Measurements from ENCODE around the gene PDE2A. TPM values are rescaled to one million over a fixed set of nuclear protein-coding genes. Genes with fewer than 3 reads are reported as not detected.

PDE2A gene
- total RNA-seq, 1 experiment from 2014 or later, result 0.74 TPM

DNA sequence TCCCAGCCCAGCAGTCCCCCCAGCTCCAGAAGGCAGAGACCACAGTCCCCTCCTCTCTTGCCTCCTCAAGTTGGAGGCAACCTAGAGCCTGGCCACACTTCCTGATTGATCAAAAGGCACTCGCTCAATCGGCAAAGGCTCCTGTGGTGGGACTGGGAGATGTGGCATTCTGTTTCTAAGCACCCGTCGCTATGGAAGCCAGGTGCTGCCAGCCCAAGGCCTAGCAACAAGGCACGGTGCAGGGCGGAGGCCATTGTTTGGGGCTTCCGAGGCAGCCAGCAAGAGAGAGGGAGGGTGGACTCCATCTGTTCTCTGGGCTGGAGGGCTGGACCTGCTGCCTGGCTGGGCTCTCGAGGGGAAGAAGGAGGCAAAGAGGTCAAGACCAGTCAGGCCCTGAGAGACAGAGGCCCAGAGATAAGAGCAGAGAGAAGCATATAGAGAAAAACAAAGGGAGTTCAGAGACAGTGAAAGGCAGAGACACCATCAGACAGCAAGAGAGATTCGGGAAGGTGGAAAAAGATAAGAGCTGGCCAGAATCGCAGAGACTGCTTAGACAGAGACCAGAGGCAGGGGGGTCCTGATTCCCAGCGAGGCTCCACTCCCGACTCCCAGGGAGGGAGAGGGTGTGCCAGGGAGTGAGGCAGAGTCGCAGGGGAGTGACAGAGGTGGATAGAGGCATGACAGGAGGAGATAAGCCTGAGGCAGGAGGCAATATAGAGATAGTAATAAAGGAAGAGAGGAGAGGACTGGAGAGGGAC is 21.2 kb downstream of the PDE2A start:
- intact Hi-C loops (cut with micrococcal nuclease; ENCODE audit: unreplicated experiment), result no loop called here
- ATAC-seq (no peak), DNase-seq (ENCODE audit: low read depth, low spot score) (no peak)
- H3K4me1 ChIP-seq (ENCODE audit: control insufficient read depth, insufficient read depth, low read length), result no peaks in the 10 kb centered on the region
- no peak overlapping the region for H3K4me3 ChIP-seq (ENCODE audit: low read depth in 2 of 2, low read length in 2 of 2)
- ChIA-PET POLR2A (no interaction called here), CTCF (no interaction called here)
- in situ Hi-C loops (cut with HindIII; ENCODE audit: low pct_unique_long_range_greater_than_20kb, low sequenced_read_pairs), result loop anchor here (10.0 kb wide), 3 partner anchors 98 to 528 kb away; no protein-coding TSS in a partner anchor
- no peaks in the 10 kb centered on the region for H3K27me3 ChIP-seq (ENCODE audit: control insufficient read depth, insufficient read depth, low read length)
- TF ChIP-seq POLR2AphosphoS5 (IDR thresholded peaks at IDR 0.05; ENCODE audit: low read depth, low read length), result no peak
- no peaks in the 10 kb centered on the region for H3K9me3 ChIP-seq (ENCODE audit: control insufficient read depth, insufficient read depth, low read depth, low read length)
- BruUV-seq (replicated peaks), result no TSS peak
- no peak overlapping the region for H3K27ac ChIP-seq (ENCODE audit: low read length)
- no peaks in the 10 kb centered on the region for H3K36me3 ChIP-seq (ENCODE audit: control insufficient read depth, insufficient read depth, low read length)

DNA sequence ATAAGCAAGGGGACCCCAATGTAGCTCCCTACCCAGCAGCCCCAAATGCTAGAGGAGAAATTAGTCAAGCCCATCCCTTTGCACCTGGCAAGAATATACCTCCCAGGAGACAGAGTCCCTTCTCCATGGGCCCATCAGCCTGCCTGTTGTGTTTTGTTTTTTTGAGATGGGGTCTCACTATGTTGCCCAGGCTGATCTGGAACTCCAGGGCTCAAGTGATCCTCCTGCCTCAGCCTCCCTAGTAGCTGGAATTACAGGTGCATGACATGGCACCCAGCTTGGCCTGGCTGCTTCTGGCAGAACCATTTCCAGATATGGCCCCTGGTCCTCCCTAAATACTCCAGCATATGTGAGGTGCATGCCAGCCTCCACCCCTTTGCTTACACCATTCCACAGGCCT is 22.1 kb downstream of the PDE2A start:
- CTCF ChIA-PET, result no interaction called here
- TF ChIP-seq, protein P1, sequence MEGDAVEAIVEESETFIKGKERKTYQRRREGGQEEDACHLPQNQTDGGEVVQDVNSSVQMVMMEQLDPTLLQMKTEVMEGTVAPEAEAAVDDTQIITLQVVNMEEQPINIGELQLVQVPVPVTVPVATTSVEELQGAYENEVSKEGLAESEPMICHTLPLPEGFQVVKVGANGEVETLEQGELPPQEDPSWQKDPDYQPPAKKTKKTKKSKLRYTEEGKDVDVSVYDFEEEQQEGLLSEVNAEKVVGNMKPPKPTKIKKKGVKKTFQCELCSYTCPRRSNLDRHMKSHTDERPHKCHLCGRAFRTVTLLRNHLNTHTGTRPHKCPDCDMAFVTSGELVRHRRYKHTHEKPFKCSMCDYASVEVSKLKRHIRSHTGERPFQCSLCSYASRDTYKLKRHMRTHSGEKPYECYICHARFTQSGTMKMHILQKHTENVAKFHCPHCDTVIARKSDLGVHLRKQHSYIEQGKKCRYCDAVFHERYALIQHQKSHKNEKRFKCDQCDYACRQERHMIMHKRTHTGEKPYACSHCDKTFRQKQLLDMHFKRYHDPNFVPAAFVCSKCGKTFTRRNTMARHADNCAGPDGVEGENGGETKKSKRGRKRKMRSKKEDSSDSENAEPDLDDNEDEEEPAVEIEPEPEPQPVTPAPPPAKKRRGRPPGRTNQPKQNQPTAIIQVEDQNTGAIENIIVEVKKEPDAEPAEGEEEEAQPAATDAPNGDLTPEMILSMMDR (IDR thresholded peaks at IDR 0.05), result no peak
- TF ChIP-seq, protein P2, sequence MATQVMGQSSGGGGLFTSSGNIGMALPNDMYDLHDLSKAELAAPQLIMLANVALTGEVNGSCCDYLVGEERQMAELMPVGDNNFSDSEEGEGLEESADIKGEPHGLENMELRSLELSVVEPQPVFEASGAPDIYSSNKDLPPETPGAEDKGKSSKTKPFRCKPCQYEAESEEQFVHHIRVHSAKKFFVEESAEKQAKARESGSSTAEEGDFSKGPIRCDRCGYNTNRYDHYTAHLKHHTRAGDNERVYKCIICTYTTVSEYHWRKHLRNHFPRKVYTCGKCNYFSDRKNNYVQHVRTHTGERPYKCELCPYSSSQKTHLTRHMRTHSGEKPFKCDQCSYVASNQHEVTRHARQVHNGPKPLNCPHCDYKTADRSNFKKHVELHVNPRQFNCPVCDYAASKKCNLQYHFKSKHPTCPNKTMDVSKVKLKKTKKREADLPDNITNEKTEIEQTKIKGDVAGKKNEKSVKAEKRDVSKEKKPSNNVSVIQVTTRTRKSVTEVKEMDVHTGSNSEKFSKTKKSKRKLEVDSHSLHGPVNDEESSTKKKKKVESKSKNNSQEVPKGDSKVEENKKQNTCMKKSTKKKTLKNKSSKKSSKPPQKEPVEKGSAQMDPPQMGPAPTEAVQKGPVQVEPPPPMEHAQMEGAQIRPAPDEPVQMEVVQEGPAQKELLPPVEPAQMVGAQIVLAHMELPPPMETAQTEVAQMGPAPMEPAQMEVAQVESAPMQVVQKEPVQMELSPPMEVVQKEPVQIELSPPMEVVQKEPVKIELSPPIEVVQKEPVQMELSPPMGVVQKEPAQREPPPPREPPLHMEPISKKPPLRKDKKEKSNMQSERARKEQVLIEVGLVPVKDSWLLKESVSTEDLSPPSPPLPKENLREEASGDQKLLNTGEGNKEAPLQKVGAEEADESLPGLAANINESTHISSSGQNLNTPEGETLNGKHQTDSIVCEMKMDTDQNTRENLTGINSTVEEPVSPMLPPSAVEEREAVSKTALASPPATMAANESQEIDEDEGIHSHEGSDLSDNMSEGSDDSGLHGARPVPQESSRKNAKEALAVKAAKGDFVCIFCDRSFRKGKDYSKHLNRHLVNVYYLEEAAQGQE (IDR thresholded peaks at IDR 0.05; ENCODE audit: insufficient read depth in 1 of 2, low read depth in 2 of 2, low read length in 1 of 2), result no peak
- no peak for TF ChIP-seq TCF7L2 (IDR thresholded peaks at IDR 0.05; ENCODE audit: low read depth, low read length)
- TF ChIP-seq SIN3A (IDR thresholded peaks at IDR 0.05; ENCODE audit: borderline replicate concordance, insufficient read depth, low read depth, low read length), result no peak
- TF ChIP-seq POLR2AphosphoS5 (IDR thresholded peaks at IDR 0.05; ENCODE audit: low read depth, low read length), result no peak
- no TSS peak for BruUV-seq (replicated peaks)
- H3K4me1 ChIP-seq (ENCODE audit: control insufficient read depth, insufficient read depth, low read length), result no peaks in the 10 kb centered on the region
- DNase-seq (ENCODE audit: low read depth, low spot score) (no peak), ATAC-seq (no peak)
- no peaks in the 10 kb centered on the region for H3K27me3 ChIP-seq (ENCODE audit: control insufficient read depth, insufficient read depth, low read length)
- no peak overlapping the region for H3K27ac ChIP-seq (ENCODE audit: low read length)
- intact Hi-C loops (cut with micrococcal nuclease; ENCODE audit: unreplicated experiment) (no loop called here), in situ Hi-C loops (cut with HindIII; ENCODE audit: low pct_unique_long_range_greater_than_20kb, low sequenced_read_pairs) (loop anchor here (10.0 kb wide), 3 partner anchors 97 to 527 kb away; no protein-coding TSS in a partner anchor)
- H3K36me3 ChIP-seq (ENCODE audit: control insufficient read depth, insufficient read depth, low read length), result no peaks in the 10 kb centered on the region
- POLR2A ChIA-PET, result no interaction called here
- no peaks in the 10 kb centered on the region for H3K9me3 ChIP-seq (ENCODE audit: control insufficient read depth, insufficient read depth, low read depth, low read length)
- H3K4me3 ChIP-seq (ENCODE audit: low read depth in 2 of 2, low read length in 2 of 2), result no peak overlapping the region

Data from Panc1 (cell line).